GM18511 (cell line): ENCODE results near the gene DZIP3.

Source experiments
- ATAC-seq: cut with Tn5 transposase; IDR thresholded peaks from one replicate; pipeline ENCODE4 v1.9.1; 2021; ENCODE audit warnings: mild to moderate bottlenecking, moderate library complexity; ENCODE audit not compliant: unreplicated experiment

Gene DZIP3, protein sequence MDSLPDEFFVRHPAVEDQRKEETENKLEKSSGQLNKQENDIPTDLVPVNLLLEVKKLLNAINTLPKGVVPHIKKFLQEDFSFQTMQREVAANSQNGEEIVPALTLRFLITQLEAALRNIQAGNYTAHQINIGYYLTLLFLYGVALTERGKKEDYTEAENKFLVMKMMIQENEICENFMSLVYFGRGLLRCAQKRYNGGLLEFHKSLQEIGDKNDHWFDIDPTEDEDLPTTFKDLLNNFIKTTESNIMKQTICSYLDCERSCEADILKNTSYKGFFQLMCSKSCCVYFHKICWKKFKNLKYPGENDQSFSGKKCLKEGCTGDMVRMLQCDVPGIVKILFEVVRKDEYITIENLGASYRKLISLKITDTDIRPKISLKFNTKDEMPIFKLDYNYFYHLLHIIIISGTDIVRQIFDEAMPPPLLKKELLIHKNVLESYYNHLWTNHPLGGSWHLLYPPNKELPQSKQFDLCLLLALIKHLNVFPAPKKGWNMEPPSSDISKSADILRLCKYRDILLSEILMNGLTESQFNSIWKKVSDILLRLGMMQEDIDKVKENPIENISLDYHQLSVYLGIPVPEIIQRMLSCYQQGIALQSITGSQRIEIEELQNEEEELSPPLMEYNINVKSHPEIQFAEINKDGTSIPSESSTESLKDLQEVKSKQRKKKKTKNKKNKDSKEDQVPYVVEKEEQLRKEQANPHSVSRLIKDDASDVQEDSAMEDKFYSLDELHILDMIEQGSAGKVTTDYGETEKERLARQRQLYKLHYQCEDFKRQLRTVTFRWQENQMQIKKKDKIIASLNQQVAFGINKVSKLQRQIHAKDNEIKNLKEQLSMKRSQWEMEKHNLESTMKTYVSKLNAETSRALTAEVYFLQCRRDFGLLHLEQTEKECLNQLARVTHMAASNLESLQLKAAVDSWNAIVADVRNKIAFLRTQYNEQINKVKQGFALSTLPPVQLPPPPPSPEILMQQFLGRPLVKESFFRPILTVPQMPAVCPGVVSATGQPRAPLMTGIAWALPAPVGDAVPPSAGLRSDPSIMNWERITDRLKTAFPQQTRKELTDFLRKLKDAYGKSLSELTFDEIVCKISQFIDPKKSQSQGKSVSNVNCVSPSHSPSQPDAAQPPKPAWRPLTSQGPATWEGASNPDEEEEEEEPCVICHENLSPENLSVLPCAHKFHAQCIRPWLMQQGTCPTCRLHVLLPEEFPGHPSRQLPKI

DNA sequence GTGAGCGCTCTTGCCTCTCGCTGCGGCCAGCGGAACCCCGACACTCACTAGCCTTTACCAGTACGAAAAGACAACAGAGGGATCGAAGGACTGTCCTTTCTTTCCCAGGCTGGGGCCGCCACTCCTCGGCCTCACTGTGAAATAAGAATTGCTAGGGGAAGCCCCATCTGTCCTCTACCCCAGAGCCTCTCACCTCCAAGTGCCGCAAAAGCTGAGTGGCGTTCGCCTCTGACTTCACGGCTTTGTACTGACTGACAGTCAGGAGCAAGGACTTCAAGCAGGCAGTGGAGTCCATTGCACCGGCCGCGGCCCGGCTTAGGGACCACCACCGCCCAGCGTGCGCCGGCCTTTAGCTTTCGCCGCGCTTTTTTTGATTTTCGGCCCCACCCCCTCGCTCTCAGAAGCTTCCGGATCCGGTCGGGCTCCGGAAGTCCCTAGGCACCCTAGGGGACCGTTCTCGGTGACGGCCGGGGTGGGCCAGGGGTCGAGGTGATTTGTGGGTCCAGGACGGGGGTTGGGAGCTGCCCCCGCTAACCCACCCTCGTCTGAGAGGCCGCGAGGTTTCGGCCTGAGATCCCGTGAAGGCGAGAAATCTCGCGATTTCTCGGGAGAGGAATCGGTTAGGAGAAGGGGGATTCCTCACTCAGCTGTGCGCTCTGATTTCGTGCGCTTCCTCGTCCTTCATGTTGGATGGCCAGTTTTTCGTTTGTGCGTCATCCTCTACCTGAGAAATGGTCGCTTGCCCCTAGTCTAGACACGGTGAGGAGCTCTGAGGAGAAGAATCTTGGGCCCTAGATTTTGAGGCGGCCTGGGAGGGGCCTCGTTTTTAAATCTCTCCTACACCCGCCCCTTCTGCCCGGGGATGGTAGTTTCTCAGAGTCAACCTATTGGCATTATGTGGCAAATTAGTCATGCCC is at the start of gene DZIP3, which contains the start of gene CIP2A:
TSS of gene DZIP3 (plus strand) at position 642 of the 917 bp plus-strand sequence. CDS start 15,685 bp downstream, outside the sequence.
TSS of gene CIP2A (minus strand) at position 358 of the 917 bp plus-strand sequence. CDS start at position 295, 63 bp downstream.
- peak; percentile 92 for ATAC-seq

DNA sequence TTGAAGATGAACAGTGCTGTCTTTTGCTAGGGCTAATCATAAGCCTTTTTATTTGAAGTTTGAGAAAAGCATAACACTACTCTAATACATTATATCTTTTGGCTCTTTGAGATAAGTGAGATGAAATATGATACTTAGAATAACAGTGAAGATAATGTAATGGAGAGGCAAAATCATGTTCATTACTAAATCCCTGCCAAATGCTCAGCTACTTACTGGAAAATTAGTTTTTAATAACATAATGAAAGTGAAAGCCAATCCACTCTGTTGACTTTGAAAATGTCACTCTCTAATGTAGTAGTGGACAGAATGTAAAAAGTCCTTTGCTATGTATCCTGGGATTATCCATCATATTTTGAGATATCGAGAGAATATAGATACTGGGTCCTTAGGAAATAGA is 43.3 kb upstream of the DZIP3 start:
- ATAC-seq = peak; percentile 66

DNA sequence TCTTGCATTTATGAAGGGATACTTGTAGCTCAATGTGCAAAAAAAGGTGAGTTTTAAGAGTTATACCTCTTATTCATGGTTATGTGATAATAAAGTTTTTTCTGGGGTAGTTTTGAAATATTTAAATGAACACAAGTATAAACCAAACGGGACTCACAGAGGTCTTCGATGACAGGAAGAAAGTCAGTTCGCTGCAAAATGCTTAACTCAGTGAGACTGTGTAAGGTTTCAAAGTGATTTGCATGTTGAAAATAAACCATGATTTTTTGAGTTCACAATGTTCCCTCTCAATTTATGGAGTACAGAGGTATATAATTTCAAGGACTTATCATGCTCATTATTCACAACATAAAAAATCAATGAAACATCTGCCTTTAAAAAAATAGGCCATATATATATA is 42.8 kb upstream of the DZIP3 start:
- ATAC-seq = peak; percentile 71

DNA sequence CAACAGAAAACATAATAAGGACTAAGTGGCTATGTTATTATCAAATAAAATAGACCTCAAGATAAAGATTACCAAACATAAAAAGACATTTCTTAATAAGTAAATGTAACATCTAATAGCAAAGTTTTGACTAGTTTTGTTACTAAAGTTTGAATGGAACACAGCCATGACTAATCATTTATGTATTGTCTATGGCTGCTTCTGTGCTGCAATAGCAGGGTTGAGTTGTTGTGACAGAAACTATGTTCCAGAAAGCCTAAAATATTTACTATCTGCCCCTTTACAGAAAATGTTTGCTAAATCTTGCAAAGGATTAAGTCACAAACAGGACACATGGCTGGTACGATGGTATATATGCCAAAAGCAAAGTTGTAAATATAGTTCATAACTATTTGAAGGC is 41.2 kb upstream of the DZIP3 start:
- no peak for ATAC-seq

DNA sequence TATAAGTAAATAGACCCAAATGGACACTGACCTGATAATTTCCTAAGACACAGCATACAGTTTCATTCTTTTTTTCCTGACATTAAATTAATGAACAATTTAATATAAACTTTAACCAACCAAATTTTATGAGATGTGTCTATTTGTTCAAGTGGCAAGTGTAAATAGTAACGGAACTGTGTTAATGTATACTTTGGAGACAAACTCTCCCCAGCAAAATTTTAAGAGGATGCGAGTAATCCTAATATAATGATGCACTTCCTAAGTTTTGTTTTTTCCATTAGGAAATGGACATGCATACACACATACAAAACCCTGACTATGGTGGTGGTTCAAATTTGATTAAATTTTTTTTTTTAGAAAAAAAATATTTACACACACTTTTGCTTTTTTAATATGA is 40.6 kb upstream of the DZIP3 start:
- no peak for ATAC-seq

DNA sequence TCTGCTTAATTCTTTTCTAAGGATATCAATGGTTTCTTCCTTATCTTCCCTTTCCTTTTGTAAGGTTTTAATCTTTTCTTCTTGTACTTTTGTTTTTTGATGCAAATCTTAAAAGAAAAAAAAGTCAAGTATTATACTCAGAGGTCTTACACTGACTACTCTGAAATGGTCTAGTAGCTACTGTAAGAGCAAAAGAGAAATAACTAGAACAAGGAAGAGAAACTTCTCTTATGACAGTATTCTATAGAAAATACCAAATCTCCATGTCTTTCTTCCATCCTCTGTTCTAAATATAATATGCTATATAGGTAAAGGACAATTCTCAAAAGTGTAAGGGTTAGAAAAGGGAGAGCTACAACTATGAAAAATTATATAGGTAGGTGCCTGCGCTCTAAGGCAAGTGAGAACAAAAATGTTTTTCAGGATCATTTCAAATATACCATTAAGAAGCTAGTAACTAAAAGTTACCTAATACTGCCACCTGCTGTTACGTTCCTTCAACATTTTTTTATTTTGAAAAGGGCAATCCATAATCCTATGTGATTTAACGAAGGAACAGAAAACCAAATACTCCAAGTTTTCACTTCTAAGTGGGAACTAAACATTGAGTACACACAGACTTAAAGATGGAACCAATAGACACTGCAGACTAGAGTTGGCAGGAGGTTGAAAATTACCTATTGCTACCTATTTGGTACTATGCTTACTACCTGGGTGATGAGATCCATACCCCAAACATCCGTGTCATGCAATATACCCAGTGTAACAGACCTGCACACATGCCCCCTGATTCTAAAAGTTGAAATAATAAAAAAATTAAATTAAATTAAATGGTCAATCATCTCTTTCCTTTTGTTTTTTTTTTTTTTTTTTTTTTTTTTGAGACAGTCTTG is 37.0 kb upstream of the DZIP3 start:
- peak; percentile 73 for ATAC-seq

DNA sequence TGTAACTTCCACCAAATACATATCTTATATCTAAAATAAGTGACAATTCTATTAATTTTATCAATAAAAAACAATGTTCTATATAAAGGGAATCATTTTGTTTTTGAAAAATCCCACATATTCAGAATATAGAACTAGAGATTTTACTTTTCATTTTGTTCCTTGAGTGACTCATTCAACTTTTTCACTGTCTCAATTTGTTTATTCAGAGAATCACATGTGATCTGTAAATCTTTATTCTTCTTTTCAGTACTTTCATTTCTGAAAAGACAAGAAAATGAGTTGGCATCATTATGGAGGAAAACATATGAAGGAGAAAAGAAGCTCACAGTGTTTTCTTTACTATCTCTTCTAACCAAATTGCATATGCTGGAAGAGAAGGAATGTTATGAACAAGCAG is 35.3 kb upstream of the DZIP3 start:
- no peak for ATAC-seq

DNA sequence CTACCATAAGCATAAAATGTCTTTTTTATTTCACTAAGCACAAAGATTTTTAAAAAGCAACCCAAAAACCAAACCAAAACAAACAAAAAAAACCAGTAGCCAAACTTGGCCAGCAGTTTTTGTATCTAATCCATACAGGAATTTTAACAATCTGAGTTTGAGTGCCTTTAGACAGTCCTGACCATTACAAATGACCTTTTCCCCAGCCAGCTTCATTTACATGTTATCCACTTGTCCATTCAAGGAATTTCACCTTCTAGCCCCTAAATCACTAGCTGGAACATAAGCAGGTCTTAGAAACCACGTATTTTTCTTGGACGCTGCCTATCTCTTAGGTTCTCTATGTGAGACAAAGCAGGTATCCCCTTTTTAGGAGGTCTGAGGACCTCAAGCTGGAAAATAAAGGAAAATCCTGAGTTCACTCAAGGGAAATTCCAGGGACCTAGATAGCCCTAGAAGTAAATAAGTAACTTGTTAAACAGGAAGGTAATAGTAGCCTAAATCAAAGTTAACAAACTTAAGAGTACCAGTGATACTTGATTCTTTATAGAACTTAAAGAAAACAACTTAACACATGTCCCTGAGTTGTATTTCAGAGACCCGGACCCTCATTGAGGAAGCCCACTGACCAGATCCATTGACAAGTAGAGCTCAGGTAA is 34.5 kb upstream of the DZIP3 start:
- no peak for ATAC-seq

DNA sequence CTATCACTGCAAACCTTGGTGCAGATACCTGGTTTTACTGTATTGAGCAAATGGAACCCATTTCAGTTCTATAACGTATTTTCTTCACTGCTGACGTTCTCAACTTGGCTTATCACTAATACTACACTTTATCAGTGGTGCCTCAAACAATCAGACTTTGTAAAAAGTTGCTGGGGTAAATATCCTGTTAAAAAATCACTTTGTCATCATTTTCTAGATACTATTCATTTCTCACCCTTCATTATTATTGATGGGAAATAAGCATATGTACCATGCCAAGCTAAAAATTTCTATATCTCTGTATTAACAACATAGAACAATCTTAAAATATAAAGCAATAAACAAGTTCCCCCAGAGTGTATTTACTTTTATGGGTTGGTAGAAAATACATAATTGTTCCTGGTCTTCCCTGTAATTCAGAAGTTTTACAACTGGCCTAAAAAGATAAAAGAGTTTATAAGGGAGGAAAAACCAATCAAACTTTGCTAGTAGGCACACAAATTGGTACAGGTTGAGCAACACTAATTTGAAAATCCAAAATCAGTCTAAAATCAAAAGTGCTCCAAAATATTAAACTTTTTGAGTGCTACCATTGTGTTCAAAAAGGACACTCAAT is 33.4 kb upstream of the DZIP3 start:
- no peak for ATAC-seq

DNA sequence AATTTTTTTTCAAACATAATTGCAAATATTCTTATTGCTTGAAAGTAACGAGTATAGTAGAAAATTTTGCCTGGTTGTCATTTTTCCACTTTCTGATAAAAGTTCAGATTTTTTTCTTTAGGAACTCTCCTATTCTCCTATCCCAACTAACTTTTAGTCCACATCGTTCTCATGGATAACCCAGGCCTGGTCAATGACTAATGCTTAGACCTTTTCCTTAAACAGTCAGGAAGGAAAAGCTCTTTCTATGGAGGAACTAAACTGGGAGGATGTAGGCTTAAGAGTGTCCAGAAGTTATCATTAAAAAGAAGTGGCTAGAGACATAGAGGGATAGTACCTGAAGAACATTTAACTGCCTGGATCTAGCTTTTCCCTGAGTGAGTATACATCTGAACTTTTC is 27.0 kb upstream of the DZIP3 start:
- no peak for ATAC-seq

DNA sequence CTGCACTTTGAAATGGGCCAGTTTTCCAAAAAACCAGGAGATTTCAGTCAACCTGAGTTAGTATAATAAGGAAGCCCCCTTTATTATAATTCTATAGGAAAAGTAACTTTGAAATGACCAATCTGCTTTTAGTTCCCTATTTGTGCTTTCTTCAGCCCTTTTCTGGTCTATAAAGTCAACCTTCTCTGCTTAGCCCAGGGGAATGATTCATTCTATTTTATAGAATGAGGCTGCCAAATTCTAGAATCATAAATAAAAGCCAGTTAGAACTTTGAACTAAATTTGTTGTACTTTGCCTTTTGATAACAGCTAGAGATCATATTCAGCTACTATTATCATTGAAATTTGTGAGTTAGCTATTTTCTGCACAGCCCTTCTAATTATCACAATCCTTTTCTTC is 25.0 kb upstream of the DZIP3 start:
- ATAC-seq = no peak

DNA sequence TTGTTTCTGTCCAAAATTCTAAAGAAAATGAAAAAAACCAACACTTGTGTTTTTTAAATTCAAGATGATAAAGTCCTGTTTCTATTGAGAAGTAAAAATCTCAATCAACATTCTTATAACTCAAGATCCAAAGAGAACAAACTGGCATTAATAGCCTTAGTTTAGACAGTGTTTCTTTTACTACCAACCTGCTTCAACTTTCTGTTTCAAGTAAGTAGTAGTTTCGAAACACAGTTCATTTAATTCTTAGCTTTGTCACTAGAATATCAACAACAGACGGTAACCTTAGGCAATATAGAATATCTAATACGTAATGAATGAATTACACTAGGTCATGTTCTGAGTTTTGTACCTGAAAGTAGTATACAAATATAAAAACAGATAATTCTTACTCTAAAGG is 24.0 kb upstream of the DZIP3 start:
- ATAC-seq = no peak

DNA sequence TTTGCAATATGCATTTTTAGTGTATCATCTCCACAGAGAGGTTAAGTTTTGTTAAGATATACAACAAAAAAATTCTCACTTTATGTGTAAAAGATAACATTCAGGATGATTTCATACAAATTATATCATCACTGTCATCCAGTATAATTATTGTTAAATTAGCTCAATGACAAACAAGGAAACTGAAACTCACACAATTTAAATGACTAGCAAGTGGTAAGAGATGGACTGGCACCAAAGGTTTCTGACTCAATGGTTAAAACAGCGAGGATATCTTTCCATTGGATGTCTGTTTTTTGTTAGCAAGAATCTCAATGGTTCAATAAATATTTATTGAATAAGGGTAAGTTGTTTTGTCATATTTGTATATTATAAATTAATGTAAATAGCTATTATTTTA is 22.9 kb upstream of the DZIP3 start:
- no peak for ATAC-seq

DNA sequence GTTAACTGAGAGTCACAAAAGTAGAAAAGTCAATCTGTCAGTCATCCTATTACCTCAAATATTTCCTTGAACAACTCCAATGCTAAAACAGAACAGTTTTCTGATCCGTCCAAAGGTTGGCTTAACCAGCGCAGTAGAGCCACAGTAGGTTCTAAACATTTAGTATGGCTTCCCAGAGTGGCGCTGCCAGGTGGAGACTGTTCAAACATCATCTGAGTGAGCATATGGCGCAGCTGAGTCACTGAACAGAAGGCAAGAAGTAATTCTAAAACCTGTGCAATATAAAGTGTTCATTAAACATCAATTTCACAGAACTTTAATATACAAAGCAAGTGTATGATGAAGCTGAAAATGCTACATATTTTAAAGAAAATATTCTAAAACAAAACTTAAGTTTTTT is 20.2 kb upstream of the DZIP3 start:
- ATAC-seq = no peak

DNA sequence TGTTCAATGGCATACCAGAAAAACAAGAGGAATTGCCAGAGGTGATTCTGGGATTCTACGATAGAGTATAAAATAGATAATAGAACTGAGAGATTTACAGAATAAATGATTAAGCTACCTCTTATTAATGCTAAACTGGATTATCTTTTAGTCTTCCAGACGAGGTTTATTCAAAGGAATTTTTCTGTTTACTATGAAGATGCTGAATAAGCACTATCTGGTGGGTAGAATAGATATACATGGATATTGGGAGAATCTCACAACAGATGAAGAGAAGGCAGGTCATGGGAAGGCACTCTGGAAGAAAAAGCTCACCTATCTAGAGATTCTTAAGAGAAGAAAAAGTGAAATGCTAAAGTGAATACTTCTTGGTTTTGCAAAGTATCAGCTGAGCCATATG is 11.5 kb upstream of the DZIP3 start:
- no peak for ATAC-seq

DNA sequence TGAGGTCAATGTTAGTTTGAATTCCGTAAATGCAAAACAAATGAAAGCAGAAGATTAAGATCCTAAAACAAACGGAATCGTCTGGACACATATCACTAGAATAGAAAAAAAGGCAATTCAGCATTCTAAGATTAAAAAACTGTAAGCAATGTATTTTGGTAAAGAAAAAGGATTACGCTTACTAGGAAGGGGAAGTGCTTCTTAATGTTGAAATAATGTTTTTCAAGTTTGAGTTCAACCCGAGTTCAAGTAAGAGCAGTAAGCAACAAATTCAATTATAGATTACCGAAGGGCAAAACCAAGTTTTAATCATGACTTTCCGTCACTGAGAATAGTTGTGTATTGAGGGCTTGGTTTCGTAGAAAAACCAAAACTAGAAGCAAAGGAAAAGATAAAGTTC is 921 bp upstream of the DZIP3 start:
- ATAC-seq = no peak

DNA sequence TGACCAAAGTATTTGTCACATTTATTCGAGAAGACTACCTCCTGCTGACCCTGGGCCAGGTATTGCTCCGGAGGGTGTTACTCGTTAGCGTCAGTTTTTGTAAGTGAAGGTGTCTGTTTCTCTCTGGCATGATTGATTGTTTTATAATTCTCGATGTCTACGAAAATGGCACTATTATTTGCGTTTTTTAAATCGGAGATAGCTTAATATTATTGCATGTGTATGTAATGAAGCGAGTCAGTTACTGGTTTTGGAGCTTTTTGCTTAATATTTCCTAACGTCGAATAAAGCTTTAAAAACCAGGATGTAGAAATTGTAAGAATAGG is 439 bp downstream of the DZIP3 start:
- no peak for ATAC-seq

DNA sequence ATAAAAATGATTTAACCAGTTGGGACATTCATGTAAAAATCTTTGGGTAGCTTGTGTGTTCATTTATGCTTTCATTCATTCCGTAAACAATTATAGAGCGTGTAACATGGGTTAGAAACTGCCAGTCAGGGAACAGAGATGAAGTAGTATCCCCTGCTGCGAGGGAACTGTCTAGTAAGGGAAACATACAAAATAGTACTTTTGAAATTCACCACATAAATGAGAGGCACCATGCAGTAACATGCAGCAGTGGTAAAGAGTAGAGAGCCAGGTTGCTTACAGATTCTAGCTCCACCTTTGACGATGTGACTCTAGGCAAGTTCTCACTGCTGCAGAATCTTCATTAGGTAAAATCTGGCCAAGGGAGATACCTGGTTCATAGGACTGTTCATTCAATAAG is 938 bp downstream of the DZIP3 start:
- ATAC-seq = no peak
